HG03103 (cell line): ENCODE measurements around the gene ARMH4.

Source experiments
- ATAC-seq: cut with Tn5 transposase; IDR thresholded peaks from one replicate; pipeline ENCODE4 v1.9.1; 2021; ENCODE audit warnings: low read depth; ENCODE audit not compliant: unreplicated experiment

The ARMH4 gene

GRCh38 chr14:58152014-58152857, at the start of gene ARMH4:
Gene ARMH4, minus strand, starts transcription at chr14:58152213. Its CDS starts 12,855 bp downstream, at chr14:58139358.
- ATAC-seq = peak; percentile 98

DNA sequence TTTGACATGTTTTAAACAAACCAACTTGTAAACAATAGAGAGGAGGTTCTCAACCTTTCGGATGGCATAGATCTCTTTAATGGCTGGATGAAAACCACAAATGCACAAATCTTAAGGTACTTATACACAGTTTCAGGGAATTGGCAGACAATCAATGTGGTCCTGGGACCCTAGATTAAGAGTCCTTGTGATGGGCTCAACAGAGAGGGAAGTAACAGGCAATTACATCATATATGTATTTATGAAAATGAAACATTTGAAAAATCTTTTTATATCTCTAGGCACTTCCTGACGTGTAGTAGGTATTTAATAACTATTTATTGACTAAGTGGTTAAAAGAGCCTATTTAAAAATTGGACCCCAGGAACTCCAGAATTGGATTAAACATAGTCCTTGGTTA, 48.8 kb upstream of the ARMH4 start:
- ATAC-seq = no peak

DNA sequence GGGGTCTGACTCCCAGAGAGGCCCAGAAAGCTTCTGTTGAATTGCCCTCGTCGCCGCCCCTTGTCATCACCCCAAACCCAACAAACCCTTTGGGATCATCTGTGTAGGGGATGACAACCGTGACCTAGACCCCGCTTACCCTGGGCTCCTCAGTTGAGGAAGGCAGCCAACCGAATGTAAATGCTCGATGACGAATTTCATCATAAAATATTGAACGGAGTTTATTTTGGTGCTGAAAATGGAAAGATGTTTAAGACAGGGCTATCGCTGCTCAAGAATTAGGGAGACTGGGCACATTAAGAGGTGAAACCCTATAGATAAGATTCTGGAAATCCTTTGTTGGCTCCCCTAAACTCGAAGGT, 48.4 kb upstream of the ARMH4 start:
- ATAC-seq = peak; percentile 7

DNA sequence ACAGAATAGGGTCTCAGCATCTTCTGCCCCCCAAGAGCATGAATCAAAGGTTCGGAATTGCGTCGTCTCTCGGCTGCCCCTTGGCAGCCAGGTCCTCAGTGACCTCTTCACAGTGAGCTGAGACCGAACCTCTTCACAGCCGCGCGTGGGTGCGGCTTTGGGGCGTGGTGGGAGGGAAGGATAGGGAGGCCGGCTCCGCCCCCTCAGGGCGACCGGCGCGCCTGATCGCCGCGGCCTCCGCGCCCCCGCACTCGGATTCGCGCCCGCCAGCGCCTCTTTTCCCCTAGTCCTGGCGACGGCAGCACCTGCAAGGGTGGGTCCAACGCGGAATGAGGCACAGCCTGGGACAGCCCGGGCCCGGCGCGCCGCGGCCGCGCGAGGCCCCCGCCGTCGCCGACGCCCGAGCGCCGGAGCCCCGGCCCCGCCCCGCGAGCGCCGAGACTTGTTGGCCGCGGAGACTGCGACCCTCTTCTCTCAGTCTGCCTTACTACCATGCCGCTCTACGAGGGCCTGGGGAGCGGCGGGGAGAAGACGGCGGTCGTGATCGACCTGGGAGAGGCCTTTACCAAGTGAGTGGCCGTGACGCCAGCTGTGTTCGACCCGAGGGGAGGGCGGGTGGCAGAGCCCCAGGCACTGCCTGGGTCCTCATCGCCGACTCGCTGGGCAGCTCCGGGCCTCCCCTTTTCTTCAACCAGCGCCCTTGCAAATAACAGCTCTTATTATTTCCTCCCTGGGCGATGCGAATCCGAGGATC, 47.9 kb upstream of the ARMH4 start, which contains the start of gene ACTR10:
Gene ACTR10, plus strand, starts transcription at position 424 of the 754 bp plus-strand sequence. Its CDS starts 69 bp downstream, at position 493.
- ATAC-seq = peak; percentile 92

GRCh38 chr14:58198086-58198485, 46.1 kb upstream of the ARMH4 start:
- ATAC-seq = no peak

- no peak for ATAC-seq
Measured at GRCh38 chr14:58196198-58196597, 44.2 kb upstream of the ARMH4 start.

DNA sequence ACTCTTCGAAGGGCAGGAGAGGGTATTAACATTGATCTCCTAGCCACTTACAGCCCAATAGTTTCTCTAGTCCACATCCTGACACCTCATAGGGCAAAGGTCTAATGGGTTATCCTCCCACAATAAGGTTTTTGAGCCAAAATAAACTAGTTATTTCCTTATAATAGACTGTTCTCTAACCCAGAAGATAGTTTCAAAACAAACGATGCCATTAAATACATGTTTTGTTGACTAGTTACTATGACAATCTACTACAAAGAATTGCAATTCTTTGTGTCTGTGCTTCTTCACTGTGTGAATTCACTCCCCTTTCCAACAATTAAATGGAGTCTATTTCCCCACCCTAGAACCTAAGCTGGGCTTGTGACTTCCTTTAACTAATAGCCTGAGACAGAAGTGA, 41.5 kb upstream of the ARMH4 start:
- no peak for ATAC-seq

- no peak for ATAC-seq
Measured at GRCh38 chr14:58191763-58192601, 40.0 kb upstream of the ARMH4 start.

DNA sequence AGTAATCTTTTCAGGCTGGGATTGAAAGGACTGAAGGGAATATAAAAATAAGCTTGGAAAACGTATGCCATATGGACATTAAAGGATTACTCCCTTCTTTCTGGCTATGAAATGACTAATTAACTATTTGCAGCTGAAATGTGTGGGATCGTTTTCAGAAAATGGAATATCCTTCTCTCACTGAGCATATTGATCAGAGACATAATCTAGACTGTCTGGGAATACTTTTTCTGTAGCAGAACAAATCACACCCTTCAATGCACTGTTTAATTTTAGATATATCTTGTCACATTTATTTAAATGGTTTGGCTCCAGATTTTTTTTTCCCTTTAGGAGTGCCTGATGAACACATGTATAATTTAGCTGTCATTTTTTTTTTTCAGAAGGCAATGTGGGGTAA, 37.2 kb upstream of the ARMH4 start:
- ATAC-seq = no peak

GRCh38 chr14:58177125-58177524, 25.1 kb upstream of the ARMH4 start:
- no peak for ATAC-seq

- ATAC-seq = peak; percentile 69
Measured at GRCh38 chr14:58171090-58171489, 19.1 kb upstream of the ARMH4 start.

- ATAC-seq = no peak
Measured at GRCh38 chr14:58167891-58168290, 15.9 kb upstream of the ARMH4 start.

DNA sequence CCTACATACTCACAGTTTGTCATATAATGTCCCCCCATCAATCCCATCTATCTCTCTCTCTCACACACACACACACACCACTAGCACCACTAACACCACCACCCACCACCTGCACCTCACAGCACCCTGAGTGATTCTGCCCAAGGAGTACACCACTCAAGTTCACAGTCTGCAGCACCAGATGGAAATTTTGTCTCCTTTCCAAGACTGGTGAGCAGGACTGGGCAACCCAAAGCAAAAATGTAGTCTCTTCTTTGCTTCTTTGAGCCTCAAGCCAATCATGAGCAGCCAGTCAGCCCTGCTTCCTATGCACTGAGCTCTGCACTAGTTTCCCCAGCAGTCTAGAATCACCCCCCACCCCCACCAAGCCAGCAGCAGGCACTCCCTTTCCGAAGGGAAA, 15.0 kb upstream of the ARMH4 start:
- no peak for ATAC-seq

DNA sequence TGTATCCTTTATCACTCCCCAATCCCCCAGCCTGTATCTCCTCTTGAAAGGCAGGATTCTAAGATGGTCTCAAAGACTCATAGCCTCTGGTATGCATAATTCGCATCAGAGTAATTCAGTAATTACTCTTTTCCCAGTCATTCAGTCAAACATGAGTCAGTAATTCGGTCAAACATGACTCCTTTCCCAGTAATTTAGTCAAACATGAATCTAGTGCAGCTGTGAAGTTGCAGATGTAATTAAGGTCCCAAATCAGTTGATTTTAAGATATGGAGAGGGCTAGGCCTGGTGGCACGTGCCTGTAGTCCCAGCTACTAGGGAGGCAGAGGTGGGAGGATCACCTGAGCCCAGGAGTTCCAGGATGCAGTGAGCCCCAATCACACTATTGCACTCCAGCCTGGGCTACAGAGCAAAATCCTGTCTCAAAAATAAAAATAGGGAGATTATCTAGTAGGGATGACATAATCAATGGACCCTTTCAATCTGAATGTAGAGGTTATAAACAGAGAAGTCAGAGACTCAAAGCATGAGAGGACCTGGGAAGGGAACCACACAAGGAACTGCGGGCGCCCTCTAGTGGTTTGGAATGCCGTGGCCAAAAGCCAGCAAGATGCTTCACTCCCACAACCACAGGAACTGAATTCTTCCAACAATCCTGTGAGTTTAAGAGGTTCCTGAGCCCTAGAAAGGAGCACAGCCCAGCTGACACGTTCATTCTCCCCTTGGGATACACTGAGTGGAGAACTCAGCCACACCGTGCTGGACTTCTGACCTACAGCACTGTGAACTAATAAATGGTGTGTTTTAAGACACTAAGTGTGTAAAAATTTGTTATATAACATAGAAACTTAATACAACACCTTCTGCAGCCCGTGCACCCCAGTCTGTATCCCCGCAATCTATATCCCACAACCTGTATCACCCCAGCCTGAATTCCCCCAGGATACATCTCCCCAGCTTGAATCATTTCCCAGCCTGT, 14.3 kb upstream of the ARMH4 start:
- ATAC-seq = peak; percentile 69

GRCh38 chr14:58160561-58160960, 8.5 kb upstream of the ARMH4 start:
- no peak for ATAC-seq

GRCh38 chr14:58151133-58152013, 640 bp downstream of the ARMH4 start:
- peak; percentile 16 for ATAC-seq

DNA sequence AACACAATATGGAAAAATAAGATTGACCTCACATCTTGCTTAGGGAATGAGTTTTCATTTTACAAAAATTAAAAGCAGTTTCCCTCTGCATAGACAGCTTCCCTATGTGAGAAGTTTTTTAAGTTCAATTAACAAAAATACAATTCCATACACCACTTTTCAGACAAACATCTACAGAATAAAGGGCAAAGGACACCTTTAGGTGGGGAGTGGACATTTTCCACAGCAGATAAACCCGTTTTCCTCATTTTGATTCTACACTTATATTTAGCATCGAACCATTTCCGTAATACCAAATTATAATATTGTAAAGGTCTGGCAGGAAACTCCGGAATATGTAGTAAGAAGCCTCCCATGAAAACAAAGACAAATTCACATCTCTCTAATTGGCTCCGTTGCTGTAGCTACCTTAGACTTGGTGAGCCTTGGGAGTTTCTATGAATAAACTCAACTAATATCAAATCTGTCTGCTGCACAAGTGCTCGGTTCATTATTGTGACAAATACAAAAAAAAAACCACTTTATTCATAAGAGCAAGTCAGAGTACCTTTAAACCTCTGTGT, 1.7 kb downstream of the ARMH4 start:
- ATAC-seq = no peak

DNA sequence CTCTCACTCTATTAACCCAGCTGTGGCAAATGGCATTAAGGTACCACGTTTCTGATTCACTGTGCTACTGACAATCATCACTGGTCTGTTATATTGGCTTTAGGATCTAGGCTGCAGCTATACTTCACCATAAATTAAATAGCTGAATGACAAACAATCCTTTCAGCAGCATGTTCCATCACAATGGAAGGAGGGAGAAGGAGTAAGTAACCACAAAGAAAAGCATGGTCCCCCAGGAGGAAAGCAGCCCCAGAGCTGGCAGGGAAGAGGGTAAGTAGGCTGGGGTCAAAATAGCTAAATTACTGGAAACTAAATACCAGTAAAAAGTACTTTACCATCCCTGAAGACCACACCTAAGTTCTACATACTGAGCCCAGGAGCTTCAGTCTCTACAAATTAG, 2.8 kb downstream of the ARMH4 start:
- no peak for ATAC-seq
